Neutrophil (primary cell): ENCODE data around the gene MARVELD1.
"Not testable (repeated sequence)": the region's sequence is repeated elsewhere in the genome, so short reads cannot be mapped to it uniquely, and the experiment has no call there.

ENCODE experiments used
- H3K27ac ChIP-seq: fragments of 200-600 bp; sonication (generic); 2 replicates; pipeline ENCODE4 v1.5.1; 2016; ENCODE audit warnings: mild to moderate bottlenecking, moderate library complexity
- H3K27me3 ChIP-seq: fragments of 200-600 bp; sonication (generic); 2 replicates; pipeline ENCODE4 v1.6.0; 2016; ENCODE audit warnings: mild to moderate bottlenecking
- H3K36me3 ChIP-seq: fragments of 200-600 bp; sonication (generic); 2 replicates; pipeline ENCODE4 v1.5.1; 2017
- H3K4me1 ChIP-seq, 2 experiments: fragments of 200-600 bp in 1 of 2; sonication (generic) in 1 of 2; 1 replicate in 1 of 2; 2 replicates in 1 of 2; pipeline versions ENCODE4 v1.5.1 to v1.6.1; 2013 to 2016; ENCODE audit warnings: low read depth in 1 of 2, low read length in 1 of 2, mild to moderate bottlenecking in 1 of 2, moderate library complexity in 1 of 2; ENCODE audit not compliant: control insufficient read depth in 1 of 2, insufficient read depth in 1 of 2
- H3K4me3 ChIP-seq, 2 experiments: fragments of 200-600 bp in 1 of 2; sonication (generic) in 1 of 2; 1 replicate in 1 of 2; 2 replicates in 1 of 2; pipeline ENCODE4 v1.5.1; 2013 to 2016; ENCODE audit warnings: low read depth in 1 of 2, low read length in 1 of 2, mild to moderate bottlenecking in 1 of 2, moderate library complexity in 1 of 2
- H3K9me3 ChIP-seq: fragments of 200-600 bp; sonication (generic); 2 replicates; pipeline ENCODE4 v1.5.1; 2016
- TF ChIP-seq, protein P1 (sequence below): fragments of 200-600 bp; sonication (generic); IDR thresholded peaks from 2 replicates; pipeline ENCODE4 v1.5.1; 2016; ENCODE audit warnings: antibody characterized with exemption

Gene MARVELD1

DNA sequence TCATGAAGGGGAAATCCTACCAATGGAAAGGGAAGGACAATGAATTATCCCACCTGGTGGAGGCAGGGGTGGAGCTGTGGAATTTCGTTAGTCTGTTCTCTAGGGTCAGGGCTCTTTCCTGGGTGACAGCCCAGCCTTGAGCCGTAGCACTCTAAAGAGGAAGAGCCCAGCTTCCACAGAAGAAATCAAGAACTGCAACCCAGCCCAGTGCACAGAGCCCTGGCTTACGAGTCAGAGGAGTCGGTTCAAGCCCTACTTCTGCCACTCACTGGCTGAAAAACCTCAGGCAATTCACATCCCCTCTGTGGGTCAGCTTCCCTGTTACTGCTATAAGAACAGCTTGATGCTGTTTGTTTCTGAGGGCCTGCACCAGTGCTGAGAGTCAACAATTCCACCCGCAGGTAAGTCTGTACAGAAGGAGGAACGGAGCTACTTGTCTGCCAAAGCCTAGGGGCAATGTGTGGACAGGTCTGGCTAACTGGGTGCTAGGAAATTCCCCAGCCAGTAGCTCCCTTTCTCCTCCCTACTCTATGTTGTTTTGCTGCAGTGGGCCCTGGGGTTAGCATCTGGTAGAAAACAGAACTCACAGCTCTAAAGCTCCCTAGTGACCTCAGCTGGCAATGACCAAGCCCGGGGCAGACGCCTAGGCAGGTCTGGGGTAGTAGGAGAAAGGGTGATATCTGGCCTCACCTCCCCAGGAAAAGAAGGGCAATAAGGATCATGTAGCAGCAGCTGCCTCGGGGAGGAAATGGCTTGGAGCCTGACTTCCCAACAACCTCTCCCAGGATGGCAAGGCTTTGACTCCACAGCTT, 29.8 kb upstream of the MARVELD1 start:
- H3K4me1 ChIP-seq, result peaks cover 15% of the 10 kb centered on the region in 2 experiments
- TF ChIP-seq, protein P1, sequence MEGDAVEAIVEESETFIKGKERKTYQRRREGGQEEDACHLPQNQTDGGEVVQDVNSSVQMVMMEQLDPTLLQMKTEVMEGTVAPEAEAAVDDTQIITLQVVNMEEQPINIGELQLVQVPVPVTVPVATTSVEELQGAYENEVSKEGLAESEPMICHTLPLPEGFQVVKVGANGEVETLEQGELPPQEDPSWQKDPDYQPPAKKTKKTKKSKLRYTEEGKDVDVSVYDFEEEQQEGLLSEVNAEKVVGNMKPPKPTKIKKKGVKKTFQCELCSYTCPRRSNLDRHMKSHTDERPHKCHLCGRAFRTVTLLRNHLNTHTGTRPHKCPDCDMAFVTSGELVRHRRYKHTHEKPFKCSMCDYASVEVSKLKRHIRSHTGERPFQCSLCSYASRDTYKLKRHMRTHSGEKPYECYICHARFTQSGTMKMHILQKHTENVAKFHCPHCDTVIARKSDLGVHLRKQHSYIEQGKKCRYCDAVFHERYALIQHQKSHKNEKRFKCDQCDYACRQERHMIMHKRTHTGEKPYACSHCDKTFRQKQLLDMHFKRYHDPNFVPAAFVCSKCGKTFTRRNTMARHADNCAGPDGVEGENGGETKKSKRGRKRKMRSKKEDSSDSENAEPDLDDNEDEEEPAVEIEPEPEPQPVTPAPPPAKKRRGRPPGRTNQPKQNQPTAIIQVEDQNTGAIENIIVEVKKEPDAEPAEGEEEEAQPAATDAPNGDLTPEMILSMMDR, result no peak
- H3K27ac ChIP-seq, result no peak overlapping the region
- no peaks in the 10 kb centered on the region for H3K9me3 ChIP-seq
- no peak overlapping the region for H3K4me3 ChIP-seq
- H3K36me3 ChIP-seq, result no peaks in the 10 kb centered on the region
- peaks cover 26% of the 10 kb centered on the region for H3K27me3 ChIP-seq

DNA sequence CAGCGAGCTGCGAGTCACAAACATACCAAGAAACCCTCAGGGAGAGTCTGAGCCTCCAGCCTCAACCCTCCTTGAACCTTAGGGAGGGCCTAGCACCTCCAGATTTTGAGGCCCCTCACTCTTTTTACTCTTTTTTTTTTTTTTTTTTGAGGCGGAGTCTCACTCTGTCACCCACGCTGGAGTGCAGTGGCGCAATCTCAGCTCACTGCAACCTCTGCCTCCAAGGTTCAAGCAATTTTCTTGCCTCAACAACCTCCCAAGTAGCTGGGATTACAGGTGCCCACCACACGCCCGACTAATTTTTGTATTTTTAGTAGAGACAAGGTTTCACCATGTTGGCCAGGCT, 29.2 kb upstream of the MARVELD1 start:
- H3K27me3 ChIP-seq, result peaks cover 26% of the 10 kb centered on the region
- H3K9me3 ChIP-seq, H3K4me3 ChIP-seq, H3K36me3 ChIP-seq, H3K27ac ChIP-seq: not testable (repeated sequence)
- H3K4me1 ChIP-seq, result peaks cover 15% of the 10 kb centered on the region in 2 experiments

DNA sequence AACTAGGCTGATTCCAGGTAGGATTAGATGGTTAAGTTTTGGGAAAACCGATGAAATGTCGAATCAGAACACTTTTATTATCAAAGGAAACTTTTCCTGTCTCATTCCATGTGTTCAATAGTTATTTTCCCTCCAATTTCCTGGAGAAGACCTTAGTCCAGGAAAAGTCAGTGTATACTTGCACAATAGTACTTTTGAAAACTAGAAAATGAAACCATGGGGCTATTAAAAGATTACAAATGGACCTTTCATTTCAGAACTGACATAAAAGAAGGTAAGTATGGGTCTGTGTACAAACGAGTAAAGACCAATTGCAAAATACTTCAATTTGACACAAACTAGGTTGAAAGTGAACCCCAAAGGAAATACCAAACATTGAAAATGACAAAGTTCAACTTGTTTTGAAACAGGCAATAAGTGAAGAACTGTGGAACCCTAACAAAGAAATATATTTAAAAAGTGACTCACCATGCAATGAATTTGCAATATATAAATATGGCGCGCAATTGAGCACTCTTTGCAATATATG, 28.6 kb upstream of the MARVELD1 start:
- H3K4me3 ChIP-seq, result no peak overlapping the region
- peaks cover 15% of the 10 kb centered on the region in 2 experiments for H3K4me1 ChIP-seq
- H3K27ac ChIP-seq, result no peak overlapping the region
- H3K36me3 ChIP-seq, result no peaks in the 10 kb centered on the region
- TF ChIP-seq, protein P1, result no peak
- no peaks in the 10 kb centered on the region for H3K9me3 ChIP-seq
- H3K27me3 ChIP-seq, result peaks cover 26% of the 10 kb centered on the region

DNA sequence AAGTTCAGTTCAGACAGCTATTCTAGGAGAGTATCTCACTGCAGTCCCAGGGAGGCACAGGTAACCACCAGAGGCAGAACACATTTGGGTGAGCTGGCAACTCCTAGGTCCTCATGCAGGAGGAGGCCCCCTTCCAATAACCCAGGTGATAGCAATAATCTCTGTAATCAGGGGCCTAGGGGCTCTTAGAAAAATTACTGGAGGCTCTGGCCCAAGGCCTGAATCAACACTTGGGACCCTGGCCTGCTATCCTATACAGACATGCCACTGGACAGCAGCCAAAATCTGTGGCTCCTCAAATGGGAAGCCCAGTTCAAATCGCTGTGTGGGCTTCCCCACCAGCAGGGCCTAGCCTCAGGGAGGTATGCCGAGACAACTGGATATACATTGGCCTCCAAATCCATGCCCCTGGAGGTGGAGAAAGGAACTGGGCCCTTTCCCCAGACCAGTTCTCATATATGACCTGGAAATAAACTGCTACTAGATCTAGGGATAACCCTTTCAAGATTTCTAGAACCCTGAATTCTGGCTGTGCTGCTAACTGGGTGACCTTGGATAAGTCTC, 28.1 kb upstream of the MARVELD1 start:
- Histone ChIP-seq H3K36me3 (no peaks in the 10 kb centered on the region), H3K4me3 (no peak overlapping the region), H3K9me3 (no peaks in the 10 kb centered on the region), H3K27ac (no peak overlapping the region), H3K4me1 (peaks cover 15% of the 10 kb centered on the region in 2 experiments), H3K27me3 (peaks cover 26% of the 10 kb centered on the region)
- TF ChIP-seq, protein P1, result no peak

DNA sequence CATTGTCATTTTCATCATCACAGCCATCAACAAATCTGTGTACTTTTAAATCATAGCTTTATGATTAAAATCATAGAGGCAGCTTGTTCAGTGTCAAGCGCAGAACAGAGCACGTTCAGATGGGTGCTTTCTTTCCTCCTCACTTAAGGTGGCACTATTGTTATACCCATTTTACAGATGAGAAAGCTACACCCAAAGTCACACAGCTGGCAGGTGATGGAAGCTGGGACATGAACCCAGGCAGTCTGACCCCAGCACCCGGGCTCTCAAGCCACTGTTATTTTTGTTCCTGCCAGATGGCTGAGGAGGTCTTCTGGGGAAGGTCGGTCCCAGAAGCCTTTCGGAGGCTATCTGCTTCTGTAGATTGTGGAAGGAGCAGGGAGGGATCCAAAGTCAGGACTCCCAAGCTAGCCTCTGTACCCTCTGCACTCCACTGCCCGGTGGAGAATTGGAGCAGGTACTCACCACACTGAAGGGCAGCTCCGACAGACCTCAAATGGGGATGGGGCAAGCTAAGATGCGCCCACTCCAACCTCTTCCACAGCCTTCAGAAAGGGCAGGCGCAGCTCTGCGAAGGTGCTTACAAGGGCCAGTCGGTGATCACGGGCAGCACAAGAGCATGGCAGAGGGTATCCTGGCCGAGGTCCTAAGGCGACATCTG, 27.1 kb upstream of the MARVELD1 start:
- peak overlapping the region; percentile 36 for H3K27ac ChIP-seq
- no peaks in the 10 kb centered on the region for H3K36me3 ChIP-seq
- peaks cover 26% of the 10 kb centered on the region for H3K27me3 ChIP-seq
- TF ChIP-seq, protein P1, result no peak
- H3K9me3 ChIP-seq, result no peaks in the 10 kb centered on the region
- H3K4me1 ChIP-seq, result peaks cover 15% of the 10 kb centered on the region in 2 experiments
- peak overlapping the region; percentile 67 to 79 for H3K4me3 ChIP-seq
